SK-N-SH treated with all-trans-retinoic acid at 6 μM for 48 hours (cell line): ENCODE results near the gene PDE3A.

Source experiments
- ATAC-seq: fragments of 200-7000 bp; cut with Tn5 transposase; 3 replicates; pipeline ENCODE4 v1.9.1; 2020; ENCODE audit warnings: mild to moderate bottlenecking, moderate library complexity
- ARNTL ChIP-seq: fragments of 450-650 bp; formaldehyde crosslinking; IDR thresholded peaks from 2 replicates; pipeline ENCODE4 v1.5.0; 2020; ENCODE audit warnings: low read depth, mild to moderate bottlenecking, moderate library complexity, borderline replicate concordance
- BACH2 ChIP-seq: fragments of 250-450 bp; sonication (Bioruptor Pico); IDR thresholded peaks from 2 replicates; pipeline ENCODE4 v1.9.0; 2021; ENCODE audit warnings: mild to moderate bottlenecking, borderline replicate concordance
- CSDC2 ChIP-seq: fragments of 250-450 bp; sonication (Bioruptor Pico); IDR thresholded peaks from 2 replicates; pipeline ENCODE4 v1.5.0; 2020; ENCODE audit warnings: mild to moderate bottlenecking, moderate library complexity
- ESRRG ChIP-seq: fragments of 250-450 bp; sonication (Bioruptor Pico); IDR thresholded peaks from 2 replicates; pipeline ENCODE4 v1.6.1; 2021; ENCODE audit warnings: mild to moderate bottlenecking
- GLIS3 ChIP-seq: fragments of 250-450 bp; sonication (Bioruptor Pico); IDR thresholded peaks from 2 replicates; pipeline ENCODE4 v1.5.0; 2020; ENCODE audit warnings: mild to moderate bottlenecking, moderate library complexity
- ISL1 ChIP-seq: fragments of 250-450 bp; sonication (Bioruptor Pico); IDR thresholded peaks from 2 replicates; pipeline ENCODE4 v2.1.2; 2022; ENCODE audit warnings: mild to moderate bottlenecking, moderate library complexity
- OSR1 ChIP-seq: fragments of 250-450 bp; sonication (Bioruptor Pico); IDR thresholded peaks from 2 replicates; pipeline ENCODE4 v1.8.0; 2022; ENCODE audit warnings: moderate library complexity, mild to moderate bottlenecking, inconsistent platforms
- PPARA ChIP-seq: fragments of 250-450 bp; sonication (Bioruptor Pico); IDR thresholded peaks from 2 replicates; pipeline ENCODE4 v1.5.0; 2020; ENCODE audit warnings: mild to moderate bottlenecking, borderline replicate concordance
- RARB ChIP-seq: fragments of 250-450 bp; sonication (Bioruptor Pico); IDR thresholded peaks from 2 replicates; pipeline ENCODE4 v1.8.0; 2021; ENCODE audit warnings: mild to moderate bottlenecking, moderate library complexity
- SNAI2 ChIP-seq: fragments of 250-450 bp; sonication (Bioruptor Pico); IDR thresholded peaks from 2 replicates; pipeline ENCODE4 v1.5.0; 2020; ENCODE audit warnings: mild to moderate bottlenecking, moderate library complexity
- TCF4 ChIP-seq: fragments of 250-450 bp; sonication (Bioruptor Pico); IDR thresholded peaks from 2 replicates; pipeline ENCODE4 v1.8.0; 2021; ENCODE audit warnings: mild to moderate bottlenecking, moderate library complexity, borderline replicate concordance
- TOX ChIP-seq: fragments of 250-450 bp; sonication (Bioruptor Pico); IDR thresholded peaks from 2 replicates; pipeline ENCODE4 v1.8.0; 2021; ENCODE audit warnings: mild to moderate bottlenecking, moderate library complexity, borderline replicate concordance
- ZC3H10 ChIP-seq: fragments of 250-450 bp; sonication (Bioruptor Pico); IDR thresholded peaks from 2 replicates; pipeline ENCODE4 v1.5.1; 2021; ENCODE audit warnings: mild to moderate bottlenecking, moderate library complexity
- ZNF565 ChIP-seq: fragments of 450-650 bp; formaldehyde crosslinking; conservative IDR thresholded peaks from 2 replicates; pipeline ENCODE4 v1.5.0; 2020; ENCODE audit warnings: low read depth, mild to moderate bottlenecking, moderate library complexity
- ZNF70 ChIP-seq: fragments of 450-650 bp; formaldehyde crosslinking; IDR thresholded peaks from 2 replicates; pipeline ENCODE4 v1.5.0; 2020; ENCODE audit warnings: mild to moderate bottlenecking, moderate library complexity
- ZNF8 ChIP-seq: fragments of 450-650 bp; formaldehyde crosslinking; IDR thresholded peaks from 2 replicates; pipeline ENCODE4 v1.5.0; 2020; ENCODE audit warnings: mild to moderate bottlenecking, moderate library complexity
- TF ChIP-seq, protein P1 (sequence below): fragments of 250-450 bp; sonication (Bioruptor Pico); IDR thresholded peaks from 2 replicates; pipeline ENCODE4 v1.5.1; 2020; ENCODE audit warnings: low read depth, mild to moderate bottlenecking, moderate library complexity
- TF ChIP-seq, protein P2 (sequence below): fragments of 250-450 bp; sonication (Bioruptor Pico); IDR thresholded peaks from 2 replicates; pipeline ENCODE4 v1.5.0; 2020; ENCODE audit warnings: mild to moderate bottlenecking, moderate library complexity
- TF ChIP-seq, protein P3 (sequence below): fragments of 250-450 bp; sonication (Bioruptor Pico); IDR thresholded peaks from 2 replicates; pipeline ENCODE4 v1.8.0; 2021; ENCODE audit warnings: low read depth, mild to moderate bottlenecking, moderate library complexity, borderline replicate concordance
- TF ChIP-seq, protein P4 (sequence below): fragments of 250-450 bp; sonication (Bioruptor Pico); IDR thresholded peaks from 2 replicates; pipeline ENCODE4 v1.8.0; 2020; ENCODE audit warnings: mild to moderate bottlenecking, moderate library complexity, borderline replicate concordance

PDE3A gene

DNA sequence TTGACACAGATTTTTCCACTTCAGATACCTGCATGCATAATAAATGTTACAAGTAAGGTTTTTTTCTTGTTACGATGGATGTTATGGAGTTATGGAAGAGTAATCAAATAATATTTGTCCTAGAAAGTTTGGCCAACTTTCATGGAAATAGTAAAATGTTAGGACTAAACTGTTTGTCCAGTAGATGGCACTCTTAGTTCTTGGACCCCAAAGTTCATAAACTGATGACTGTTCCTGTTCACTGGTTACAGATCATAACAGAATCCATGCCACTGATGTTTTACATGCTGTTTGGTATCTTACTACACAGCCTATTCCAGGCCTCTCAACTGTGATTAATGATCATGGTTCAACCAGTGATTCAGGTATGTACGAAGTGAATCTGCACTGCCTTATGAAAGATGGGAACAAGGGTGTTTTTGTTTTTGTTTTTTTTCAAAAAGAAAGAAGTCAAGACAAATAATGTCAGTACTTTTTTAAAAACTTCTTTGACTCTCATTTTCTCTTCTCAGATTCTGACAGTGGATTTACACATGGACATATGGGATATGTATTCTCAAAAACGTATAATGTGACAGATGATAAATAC lies 278.0 kb downstream of the PDE3A start:
- ATAC-seq: peak; percentile 87
- TF ChIP-seq TCF4 (CRISPR knock-in tag): no peak
- TF ChIP-seq OSR1 (CRISPR knock-in tag): no peak
- TF ChIP-seq ZNF70 (CRISPR knock-in tag): no peak

DNA sequence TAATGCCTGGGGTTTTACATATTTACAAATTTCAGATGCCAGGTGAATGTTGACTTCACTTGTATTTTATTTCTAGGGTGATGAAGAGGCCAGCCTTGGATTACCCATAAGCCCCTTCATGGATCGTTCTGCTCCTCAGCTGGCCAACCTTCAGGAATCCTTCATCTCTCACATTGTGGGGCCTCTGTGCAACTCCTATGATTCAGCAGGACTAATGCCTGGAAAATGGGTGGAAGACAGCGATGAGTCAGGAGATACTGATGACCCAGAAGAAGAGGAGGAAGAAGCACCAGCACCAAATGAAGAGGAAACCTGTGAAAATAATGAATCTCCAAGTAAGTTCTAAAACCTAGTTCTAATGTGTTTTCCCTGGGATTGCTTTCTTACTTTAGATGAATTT lies 285.5 kb downstream of the PDE3A start:
- ATAC-seq: no peak
- TF ChIP-seq TOX (no peak), ISL1 (CRISPR knock-in tag) (no peak), ZC3H10 (CRISPR knock-in tag) (no peak), ZNF70 (CRISPR knock-in tag) (no peak), GLIS3 (CRISPR knock-in tag) (no peak), RARB (no peak), TCF4 (CRISPR knock-in tag) (no peak), ESRRG (no peak)

DNA sequence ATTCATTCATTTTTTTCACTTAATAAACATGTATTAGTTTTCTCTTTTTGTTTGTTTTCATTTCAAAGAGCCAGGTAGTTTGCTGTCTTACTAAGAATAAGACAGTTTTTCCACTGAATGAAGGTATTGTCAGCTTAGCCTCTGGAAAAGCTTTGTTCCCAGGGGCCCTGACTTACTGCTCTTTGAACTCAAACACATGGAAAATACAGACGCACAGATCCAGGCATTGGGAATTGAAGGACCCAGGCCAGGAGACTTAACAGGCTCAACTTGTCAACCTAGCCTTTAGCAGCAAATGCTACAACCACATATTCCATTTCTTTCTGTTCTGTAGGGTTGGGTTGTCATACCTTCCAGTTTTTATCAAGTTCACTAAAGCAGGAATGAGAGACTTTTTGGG lies 288.3 kb downstream of the PDE3A start:
- no peak for ATAC-seq
- no peak for TF ChIP-seq ZNF70 (CRISPR knock-in tag)
- no peak for TF ChIP-seq CSDC2
- TF ChIP-seq ZNF8: no peak
- TF ChIP-seq PPARA: no peak
- no peak for TF ChIP-seq ZNF565
- TF ChIP-seq, protein P1, sequence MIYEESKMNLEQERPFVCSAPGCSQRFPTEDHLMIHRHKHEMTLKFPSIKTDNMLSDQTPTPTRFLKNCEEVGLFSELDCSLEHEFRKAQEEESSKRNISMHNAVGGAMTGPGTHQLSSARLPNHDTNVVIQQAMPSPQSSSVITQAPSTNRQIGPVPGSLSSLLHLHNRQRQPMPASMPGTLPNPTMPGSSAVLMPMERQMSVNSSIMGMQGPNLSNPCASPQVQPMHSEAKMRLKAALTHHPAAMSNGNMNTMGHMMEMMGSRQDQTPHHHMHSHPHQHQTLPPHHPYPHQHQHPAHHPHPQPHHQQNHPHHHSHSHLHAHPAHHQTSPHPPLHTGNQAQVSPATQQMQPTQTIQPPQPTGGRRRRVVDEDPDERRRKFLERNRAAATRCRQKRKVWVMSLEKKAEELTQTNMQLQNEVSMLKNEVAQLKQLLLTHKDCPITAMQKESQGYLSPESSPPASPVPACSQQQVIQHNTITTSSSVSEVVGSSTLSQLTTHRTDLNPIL: no peak
- TF ChIP-seq, protein P2, sequence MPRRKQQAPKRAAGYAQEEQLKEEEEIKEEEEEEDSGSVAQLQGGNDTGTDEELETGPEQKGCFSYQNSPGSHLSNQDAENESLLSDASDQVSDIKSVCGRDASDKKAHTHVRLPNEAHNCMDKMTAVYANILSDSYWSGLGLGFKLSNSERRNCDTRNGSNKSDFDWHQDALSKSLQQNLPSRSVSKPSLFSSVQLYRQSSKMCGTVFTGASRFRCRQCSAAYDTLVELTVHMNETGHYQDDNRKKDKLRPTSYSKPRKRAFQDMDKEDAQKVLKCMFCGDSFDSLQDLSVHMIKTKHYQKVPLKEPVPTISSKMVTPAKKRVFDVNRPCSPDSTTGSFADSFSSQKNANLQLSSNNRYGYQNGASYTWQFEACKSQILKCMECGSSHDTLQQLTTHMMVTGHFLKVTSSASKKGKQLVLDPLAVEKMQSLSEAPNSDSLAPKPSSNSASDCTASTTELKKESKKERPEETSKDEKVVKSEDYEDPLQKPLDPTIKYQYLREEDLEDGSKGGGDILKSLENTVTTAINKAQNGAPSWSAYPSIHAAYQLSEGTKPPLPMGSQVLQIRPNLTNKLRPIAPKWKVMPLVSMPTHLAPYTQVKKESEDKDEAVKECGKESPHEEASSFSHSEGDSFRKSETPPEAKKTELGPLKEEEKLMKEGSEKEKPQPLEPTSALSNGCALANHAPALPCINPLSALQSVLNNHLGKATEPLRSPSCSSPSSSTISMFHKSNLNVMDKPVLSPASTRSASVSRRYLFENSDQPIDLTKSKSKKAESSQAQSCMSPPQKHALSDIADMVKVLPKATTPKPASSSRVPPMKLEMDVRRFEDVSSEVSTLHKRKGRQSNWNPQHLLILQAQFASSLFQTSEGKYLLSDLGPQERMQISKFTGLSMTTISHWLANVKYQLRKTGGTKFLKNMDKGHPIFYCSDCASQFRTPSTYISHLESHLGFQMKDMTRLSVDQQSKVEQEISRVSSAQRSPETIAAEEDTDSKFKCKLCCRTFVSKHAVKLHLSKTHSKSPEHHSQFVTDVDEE (CRISPR knock-in tag): no peak
- TF ChIP-seq GLIS3 (CRISPR knock-in tag): no peak
- no peak for TF ChIP-seq SNAI2 (CRISPR knock-in tag)
- TF ChIP-seq TCF4 (CRISPR knock-in tag): no peak
- TF ChIP-seq BACH2 (CRISPR knock-in tag): no peak
- no peak for TF ChIP-seq OSR1 (CRISPR knock-in tag)
- no peak for TF ChIP-seq ARNTL

DNA sequence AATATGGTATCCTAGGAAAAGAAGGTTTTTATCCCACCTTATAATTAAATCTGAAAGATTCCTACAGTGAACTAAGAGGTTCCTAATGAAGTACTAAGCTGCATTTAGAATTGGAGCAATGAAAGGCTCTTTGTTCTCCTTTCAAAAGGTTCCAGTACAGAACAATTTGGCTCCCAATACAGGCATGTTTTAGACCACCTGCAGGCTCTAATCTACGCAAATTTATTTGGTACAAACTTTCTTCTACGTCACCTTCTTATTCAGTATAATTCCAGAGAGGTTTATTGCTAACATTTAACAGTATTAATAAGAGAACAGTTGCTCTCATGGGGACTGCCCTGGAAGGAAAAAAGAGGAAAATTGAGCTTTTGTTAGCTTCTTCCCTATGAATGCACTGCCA lies 289.2 kb downstream of the PDE3A start:
- ATAC-seq: no peak

More for the DNA sequence above, 289.2 kb downstream of the PDE3A start:
- TF ChIP-seq BACH2 (CRISPR knock-in tag) (no peak), ZC3H10 (CRISPR knock-in tag) (no peak), PPARA (no peak), OSR1 (CRISPR knock-in tag) (no peak), TCF4 (CRISPR knock-in tag) (no peak), ESRRG (no peak)
- TF ChIP-seq, protein P3, sequence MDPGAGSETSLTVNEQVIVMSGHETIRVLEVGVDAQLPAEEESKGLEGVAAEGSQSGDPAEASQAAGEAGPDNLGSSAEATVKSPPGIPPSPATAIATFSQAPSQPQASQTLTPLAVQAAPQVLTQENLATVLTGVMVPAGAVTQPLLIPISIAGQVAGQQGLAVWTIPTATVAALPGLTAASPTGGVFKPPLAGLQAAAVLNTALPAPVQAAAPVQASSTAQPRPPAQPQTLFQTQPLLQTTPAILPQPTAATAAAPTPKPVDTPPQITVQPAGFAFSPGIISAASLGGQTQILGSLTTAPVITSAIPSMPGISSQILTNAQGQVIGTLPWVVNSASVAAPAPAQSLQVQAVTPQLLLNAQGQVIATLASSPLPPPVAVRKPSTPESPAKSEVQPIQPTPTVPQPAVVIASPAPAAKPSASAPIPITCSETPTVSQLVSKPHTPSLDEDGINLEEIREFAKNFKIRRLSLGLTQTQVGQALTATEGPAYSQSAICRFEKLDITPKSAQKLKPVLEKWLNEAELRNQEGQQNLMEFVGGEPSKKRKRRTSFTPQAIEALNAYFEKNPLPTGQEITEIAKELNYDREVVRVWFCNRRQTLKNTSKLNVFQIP (CRISPR knock-in tag): no peak
- TF ChIP-seq, protein P4, sequence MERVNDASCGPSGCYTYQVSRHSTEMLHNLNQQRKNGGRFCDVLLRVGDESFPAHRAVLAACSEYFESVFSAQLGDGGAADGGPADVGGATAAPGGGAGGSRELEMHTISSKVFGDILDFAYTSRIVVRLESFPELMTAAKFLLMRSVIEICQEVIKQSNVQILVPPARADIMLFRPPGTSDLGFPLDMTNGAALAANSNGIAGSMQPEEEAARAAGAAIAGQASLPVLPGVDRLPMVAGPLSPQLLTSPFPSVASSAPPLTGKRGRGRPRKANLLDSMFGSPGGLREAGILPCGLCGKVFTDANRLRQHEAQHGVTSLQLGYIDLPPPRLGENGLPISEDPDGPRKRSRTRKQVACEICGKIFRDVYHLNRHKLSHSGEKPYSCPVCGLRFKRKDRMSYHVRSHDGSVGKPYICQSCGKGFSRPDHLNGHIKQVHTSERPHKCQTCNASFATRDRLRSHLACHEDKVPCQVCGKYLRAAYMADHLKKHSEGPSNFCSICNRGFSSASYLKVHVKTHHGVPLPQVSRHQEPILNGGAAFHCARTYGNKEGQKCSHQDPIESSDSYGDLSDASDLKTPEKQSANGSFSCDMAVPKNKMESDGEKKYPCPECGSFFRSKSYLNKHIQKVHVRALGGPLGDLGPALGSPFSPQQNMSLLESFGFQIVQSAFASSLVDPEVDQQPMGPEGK (CRISPR knock-in tag): no peak
- TF ChIP-seq, protein P2 (CRISPR knock-in tag): no peak
- TF ChIP-seq, all 23 proteins: peak for 0
